ENCODE results near the gene RAET1E. TPM values are rescaled to one million over a fixed set of nuclear protein-coding genes. Genes with fewer than 3 reads are reported as not detected.
A peak's percentile ranks its signal among the peaks of the same experiment; 100 is the strongest.
"Not testable (repeated sequence)": the region's sequence is repeated elsewhere in the genome, so short reads cannot be mapped to it uniquely, and the experiment has no call there.

Gene RAET1E, protein sequence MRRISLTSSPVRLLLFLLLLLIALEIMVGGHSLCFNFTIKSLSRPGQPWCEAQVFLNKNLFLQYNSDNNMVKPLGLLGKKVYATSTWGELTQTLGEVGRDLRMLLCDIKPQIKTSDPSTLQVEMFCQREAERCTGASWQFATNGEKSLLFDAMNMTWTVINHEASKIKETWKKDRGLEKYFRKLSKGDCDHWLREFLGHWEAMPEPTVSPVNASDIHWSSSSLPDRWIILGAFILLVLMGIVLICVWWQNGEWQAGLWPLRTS
- not detected in 2 replicates for total RNA-seq
- long read RNA-seq, partial matches to known transcripts, result 0 of 1 reads
- long read RNA-seq, other reads (novel, unspliced or antisense), result 1 of 1 reads

DNA sequence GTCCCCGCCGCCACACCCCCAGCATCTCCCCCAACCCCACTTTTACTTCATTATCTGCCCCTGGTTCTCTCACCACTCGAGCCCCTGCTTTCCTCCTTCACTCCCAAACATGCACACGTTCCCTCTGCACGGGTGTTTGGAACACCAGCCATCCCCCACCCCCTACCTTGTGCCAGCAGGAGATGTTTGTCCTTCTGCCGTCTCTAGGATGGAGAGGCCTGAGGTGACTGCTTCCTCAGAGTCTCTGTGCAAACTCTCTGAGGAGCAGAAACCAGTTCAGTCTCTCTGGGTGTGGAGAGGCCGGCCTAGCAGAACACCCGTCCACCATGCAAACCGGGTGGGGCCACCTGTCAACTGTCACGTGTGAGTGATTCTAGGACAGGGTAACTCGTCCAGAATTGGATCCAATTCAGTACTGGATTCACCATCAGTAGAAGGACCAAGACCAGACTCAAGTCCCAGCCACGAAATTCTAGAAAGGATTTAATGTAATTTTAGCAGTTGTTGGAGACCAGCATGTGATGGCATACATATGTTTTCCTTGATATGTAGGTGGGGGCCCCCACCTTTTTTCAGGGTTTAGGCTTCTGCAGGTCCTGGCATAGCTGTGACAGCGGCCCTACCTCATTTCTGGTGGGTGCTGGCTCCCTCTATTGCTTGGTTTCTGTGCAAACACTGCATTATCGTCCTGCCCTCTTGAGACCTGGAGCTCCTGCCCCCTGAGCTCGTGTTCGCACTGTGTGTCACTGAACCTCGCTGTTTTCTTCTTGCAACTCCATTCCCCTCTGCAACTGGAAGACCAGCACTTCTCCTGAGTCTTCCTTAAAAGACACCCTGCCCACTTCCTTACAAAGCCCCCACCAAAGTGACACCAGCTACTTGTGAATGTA lies at the start of gene RAET1E:
Gene RAET1E (minus strand): TSS at position 259 of the 890 bp plus-strand sequence. CDS start 7,212 bp downstream, outside the sequence.
- TF ChIP-seq, protein P1, sequence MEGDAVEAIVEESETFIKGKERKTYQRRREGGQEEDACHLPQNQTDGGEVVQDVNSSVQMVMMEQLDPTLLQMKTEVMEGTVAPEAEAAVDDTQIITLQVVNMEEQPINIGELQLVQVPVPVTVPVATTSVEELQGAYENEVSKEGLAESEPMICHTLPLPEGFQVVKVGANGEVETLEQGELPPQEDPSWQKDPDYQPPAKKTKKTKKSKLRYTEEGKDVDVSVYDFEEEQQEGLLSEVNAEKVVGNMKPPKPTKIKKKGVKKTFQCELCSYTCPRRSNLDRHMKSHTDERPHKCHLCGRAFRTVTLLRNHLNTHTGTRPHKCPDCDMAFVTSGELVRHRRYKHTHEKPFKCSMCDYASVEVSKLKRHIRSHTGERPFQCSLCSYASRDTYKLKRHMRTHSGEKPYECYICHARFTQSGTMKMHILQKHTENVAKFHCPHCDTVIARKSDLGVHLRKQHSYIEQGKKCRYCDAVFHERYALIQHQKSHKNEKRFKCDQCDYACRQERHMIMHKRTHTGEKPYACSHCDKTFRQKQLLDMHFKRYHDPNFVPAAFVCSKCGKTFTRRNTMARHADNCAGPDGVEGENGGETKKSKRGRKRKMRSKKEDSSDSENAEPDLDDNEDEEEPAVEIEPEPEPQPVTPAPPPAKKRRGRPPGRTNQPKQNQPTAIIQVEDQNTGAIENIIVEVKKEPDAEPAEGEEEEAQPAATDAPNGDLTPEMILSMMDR (IDR thresholded peaks at IDR 0.05; ENCODE audit: unreplicated experiment), result no peak
- Mint-ChIP-seq H3K36me3 (ENCODE audit: insufficient read depth) (no peaks in the 10 kb centered on the region), H3K4me1 (ENCODE audit: low read depth) (peaks cover 3% of the 10 kb centered on the region), H3K27ac (peak within 1 kb of the TSS; percentile 84), H3K27me3 (peaks cover 54% of the 10 kb centered on the region), H3K4me3 (ENCODE audit: low read depth) (no peak within 1 kb of the TSS), H3K9me3 (ENCODE audit: low read depth) (no peaks in the 10 kb centered on the region)
- DNase-seq (ENCODE audit: low spot score, unreplicated experiment), result no peak

DNA sequence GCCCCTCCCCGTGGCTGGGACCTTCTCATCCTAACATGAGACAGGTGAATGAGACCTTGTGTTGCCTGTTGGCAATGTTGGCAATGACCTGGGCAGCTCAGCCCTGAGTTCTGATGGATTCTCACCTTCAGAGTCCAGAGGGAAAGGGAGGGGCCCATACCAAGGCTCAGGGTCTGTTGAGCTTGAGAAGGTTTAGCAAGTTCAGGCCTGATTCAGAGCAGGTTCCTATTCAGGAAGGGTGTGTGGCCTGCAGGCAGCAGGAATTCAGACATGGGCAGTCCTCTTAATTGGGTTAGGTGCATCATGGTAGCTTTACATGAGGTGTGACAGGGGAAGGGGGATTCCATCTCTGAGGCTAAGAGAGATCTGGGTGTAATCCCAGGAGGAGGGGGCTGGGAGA lies 49.6 kb upstream of the RAET1E start:
- H3K4me1 Mint-ChIP-seq (ENCODE audit: low read depth); H3K4me3 Mint-ChIP-seq (ENCODE audit: low read depth); DNase-seq (ENCODE audit: low spot score, unreplicated experiment); H3K9me3 Mint-ChIP-seq (ENCODE audit: low read depth); H3K36me3 Mint-ChIP-seq (ENCODE audit: insufficient read depth); H3K27ac Mint-ChIP-seq: not testable (repeated sequence)
- peaks cover 82% of the 10 kb centered on the region for H3K27me3 Mint-ChIP-seq

- not testable (repeated sequence) for H3K27ac Mint-ChIP-seq; H3K4me3 Mint-ChIP-seq (ENCODE audit: low read depth); H3K36me3 Mint-ChIP-seq (ENCODE audit: insufficient read depth); H3K9me3 Mint-ChIP-seq (ENCODE audit: low read depth); DNase-seq (ENCODE audit: low spot score, unreplicated experiment); H3K4me1 Mint-ChIP-seq (ENCODE audit: low read depth)
- peaks cover 80% of the 10 kb centered on the region for H3K27me3 Mint-ChIP-seq
Observed at GRCh38 chr6:149946631-149947030, 48.7 kb upstream of the RAET1E start.

GRCh38 chr6:149945276-149945675 lies 47.4 kb upstream of the RAET1E start:
- not testable (repeated sequence) for H3K4me3 Mint-ChIP-seq (ENCODE audit: low read depth); H3K4me1 Mint-ChIP-seq (ENCODE audit: low read depth); DNase-seq (ENCODE audit: low spot score, unreplicated experiment); H3K27ac Mint-ChIP-seq; H3K36me3 Mint-ChIP-seq (ENCODE audit: insufficient read depth); H3K9me3 Mint-ChIP-seq (ENCODE audit: low read depth)
- H3K27me3 Mint-ChIP-seq, result peaks cover 80% of the 10 kb centered on the region

DNA sequence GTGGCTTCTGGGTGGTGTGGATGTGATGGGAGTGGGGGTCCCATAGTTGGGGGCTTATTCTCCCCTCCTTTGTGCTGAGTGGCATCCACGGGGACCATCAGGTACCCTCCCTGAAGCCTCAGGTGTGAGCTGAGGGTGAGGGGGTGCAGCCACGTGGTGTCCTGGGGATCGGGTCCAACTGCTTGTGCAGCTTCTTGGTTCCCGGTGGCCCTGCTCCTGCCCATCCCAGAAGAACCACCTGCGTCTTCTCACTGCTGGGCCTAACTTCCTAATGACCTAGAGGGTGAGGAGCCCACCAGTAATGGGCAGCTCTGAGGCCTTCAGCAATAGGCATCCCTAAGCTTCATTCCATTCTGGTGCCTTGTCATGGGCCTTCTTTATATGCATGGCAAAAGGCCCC lies 45.4 kb upstream of the RAET1E start:
- H3K4me3 Mint-ChIP-seq (ENCODE audit: low read depth); DNase-seq (ENCODE audit: low spot score, unreplicated experiment); H3K9me3 Mint-ChIP-seq (ENCODE audit: low read depth); H3K27ac Mint-ChIP-seq; H3K36me3 Mint-ChIP-seq (ENCODE audit: insufficient read depth); H3K4me1 Mint-ChIP-seq (ENCODE audit: low read depth): not testable (repeated sequence)
- H3K27me3 Mint-ChIP-seq, result peaks cover 78% of the 10 kb centered on the region

DNA sequence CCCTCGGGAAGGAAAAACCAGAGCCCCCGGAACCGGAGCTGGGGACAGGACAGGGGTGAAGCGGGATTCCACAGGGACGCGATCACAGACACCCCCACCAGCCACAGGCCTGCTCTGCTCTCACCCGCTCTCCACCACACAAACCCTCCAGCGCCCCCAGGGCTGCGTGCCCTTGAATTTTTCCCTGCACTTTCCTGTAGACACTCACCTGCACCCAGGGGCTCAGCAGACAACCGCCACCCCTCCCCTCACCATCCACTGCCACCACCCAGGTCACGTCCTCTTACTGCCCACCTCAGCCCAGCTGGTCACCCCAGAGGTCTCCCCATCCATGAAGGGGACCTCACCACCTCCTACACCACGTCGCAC lies 44.5 kb upstream of the RAET1E start:
- H3K4me3 Mint-ChIP-seq (ENCODE audit: low read depth), result peak overlapping the region; percentile 79
- no peak overlapping the region for H3K27ac Mint-ChIP-seq
- H3K36me3 Mint-ChIP-seq (ENCODE audit: insufficient read depth), result no peaks in the 10 kb centered on the region
- TF ChIP-seq, protein P1 (IDR thresholded peaks at IDR 0.05; ENCODE audit: unreplicated experiment), result no peak
- no peaks in the 10 kb centered on the region for H3K9me3 Mint-ChIP-seq (ENCODE audit: low read depth)
- DNase-seq (ENCODE audit: low spot score, unreplicated experiment), result no peak
- H3K27me3 Mint-ChIP-seq, result peaks cover 78% of the 10 kb centered on the region
- H3K4me1 Mint-ChIP-seq (ENCODE audit: low read depth), result peaks cover 6% of the 10 kb centered on the region

DNA sequence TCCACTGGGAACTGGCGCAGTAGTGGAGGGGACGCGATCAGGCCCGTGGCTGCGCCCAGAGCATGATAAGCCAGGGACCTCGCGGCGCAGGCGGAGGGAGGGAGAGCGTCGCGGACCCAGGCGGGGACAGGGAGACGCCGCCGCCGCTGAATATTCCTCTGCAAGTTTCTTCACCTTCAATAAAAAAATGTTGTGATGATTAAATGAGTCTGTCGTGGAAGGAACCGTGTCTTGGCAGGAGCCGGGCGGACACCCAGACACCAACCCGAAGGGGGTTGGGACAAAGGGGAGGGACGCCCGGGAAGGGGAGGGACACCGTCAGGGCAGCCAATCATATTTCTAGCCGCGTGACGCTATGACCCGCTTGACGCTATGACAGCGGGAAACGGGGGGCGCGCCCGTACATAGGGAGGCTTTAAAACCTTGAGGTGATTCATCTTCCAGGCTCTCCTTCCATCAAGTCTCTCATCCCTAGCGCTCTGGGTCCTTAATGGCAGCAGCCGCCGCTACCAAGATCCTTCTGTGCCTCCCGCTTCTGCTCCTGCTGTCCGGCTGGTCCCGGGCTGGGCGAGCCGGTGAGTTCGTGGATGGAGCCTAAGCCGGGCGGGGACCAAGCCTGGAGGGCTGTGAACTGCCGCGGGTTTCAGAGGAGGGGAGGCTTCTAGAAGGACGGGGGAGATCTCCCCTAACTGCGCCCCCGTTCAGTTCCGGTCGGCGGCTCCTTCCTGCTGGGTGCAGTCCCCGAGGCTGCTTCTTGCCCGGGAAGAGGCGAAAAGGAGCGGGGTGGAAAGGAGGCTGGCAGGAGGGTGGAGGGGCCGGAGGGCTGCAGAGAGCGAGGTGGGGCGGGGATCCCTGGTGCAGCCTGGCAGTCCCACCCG lies 43.9 kb upstream of the RAET1E start, which contains the start of gene ULBP2:
Gene ULBP2 (plus strand): TSS at position 432 of the 878 bp plus-strand sequence. CDS start 59 bp downstream, at position 491.
- no peaks in the 10 kb centered on the region for H3K9me3 Mint-ChIP-seq (ENCODE audit: low read depth)
- peak within 1 kb of the TSS; percentile 49 for H3K27ac Mint-ChIP-seq
- TF ChIP-seq, protein P1 (IDR thresholded peaks at IDR 0.05; ENCODE audit: unreplicated experiment), result no peak
- H3K4me1 Mint-ChIP-seq (ENCODE audit: low read depth), result peaks cover 6% of the 10 kb centered on the region
- DNase-seq (ENCODE audit: low spot score, unreplicated experiment), result no peak
- no peaks in the 10 kb centered on the region for H3K36me3 Mint-ChIP-seq (ENCODE audit: insufficient read depth)
- H3K27me3 Mint-ChIP-seq, result peaks cover 83% of the 10 kb centered on the region
- peak within 1 kb of the TSS; percentile 79 for H3K4me3 Mint-ChIP-seq (ENCODE audit: low read depth)

Measured in progenitor cell of endocrine pancreas (in vitro differentiated cells).